GM12878 (cell line): ENCODE measurements around the gene RTN4RL1. TPM values are rescaled to one million over a fixed set of nuclear protein-coding genes. Genes with fewer than 3 reads are reported as not detected.

ENCODE experiments used
- NRF1 ChIP-seq: conservative IDR thresholded peaks from 2 replicates; pipeline ENCODE4 v1.6.1; 2011; ENCODE audit warnings: mild to moderate bottlenecking, low read depth, low read length, improper control_type of control experiment
- SMARCA5 ChIP-seq: fragments of 450-650 bp; IDR thresholded peaks from 2 replicates; pipeline ENCODE4 v1.6.1; 2017; ENCODE audit warnings: mild to moderate bottlenecking
- TAF1 ChIP-seq: IDR thresholded peaks from 2 replicates; pipeline ENCODE4 v1.6.1; 2011; ENCODE audit warnings: mild to moderate bottlenecking, low read depth, low read length, borderline replicate concordance
- polyA plus RNA-seq, 11 experiments: library from polyadenylated mRNA; depleted of rRNA in 4 of 11; unstranded in 6 of 11; stranded (reverse) in 5 of 11; fragments of >200 nt; fragmentation: Nextera tagmentation in 4 of 11; fragmentation: Illumina TruSeq in 1 of 11; extraction: Ambion mirVana in 4 of 11; extraction: Trizol in 1 of 11; gene quantifications; 1 replicate in 1 of 11; 2 replicates in 10 of 11; pipeline versions ENCODE4 v1.2.1 to v1.2.3, GENCODE V29; 2011 to 2016; ENCODE audit warnings: inconsistent platforms in 2 of 11, missing spikeins in 2 of 11, low read depth in 1 of 11
- total RNA-seq, 4 experiments: library from RNA; depleted of rRNA in 3 of 4; stranded (reverse); fragments of >200 nt in 3 of 4; fragmentation: Illumina TruSeq in 1 of 4; extraction: Trizol in 1 of 4; gene quantifications; 2 replicates each; pipeline versions ENCODE4 v1.2.1 to v1.2.3, GENCODE V29; 2013 to 2021
- TF ChIP-seq, protein P1 (sequence below): fragments of 450-650 bp; IDR thresholded peaks from 2 replicates; pipeline ENCODE4 v1.6.1; 2018; ENCODE audit warnings: mild to moderate bottlenecking, low read depth, moderate library complexity; ENCODE audit not compliant: partially characterized antibody
- TF ChIP-seq, protein P2 (sequence below): fragments of 450-650 bp; IDR thresholded peaks from 2 replicates; pipeline ENCODE4 v1.6.1; 2017; ENCODE audit warnings: borderline replicate concordance
- TF ChIP-seq, protein P3 (sequence below): fragments of 450-650 bp; IDR thresholded peaks from 2 replicates; pipeline ENCODE4 v1.6.1; 2016; ENCODE audit warnings: mild to moderate bottlenecking
- TF ChIP-seq, protein P4 (sequence below): IDR thresholded peaks from 2 replicates; pipeline ENCODE4 v1.6.1; 2012; ENCODE audit warnings: low read depth, low read length, improper control_type of control experiment

Gene RTN4RL1
- total and polyA plus RNA-seq, 10 of the 15 experiments (the other 5 are each of a cell fraction or from before 2014, with no cell fraction given), result 0.08 to 0.11 (median 0.10) TPM; not detected in 7

- TF ChIP-seq, protein P1, sequence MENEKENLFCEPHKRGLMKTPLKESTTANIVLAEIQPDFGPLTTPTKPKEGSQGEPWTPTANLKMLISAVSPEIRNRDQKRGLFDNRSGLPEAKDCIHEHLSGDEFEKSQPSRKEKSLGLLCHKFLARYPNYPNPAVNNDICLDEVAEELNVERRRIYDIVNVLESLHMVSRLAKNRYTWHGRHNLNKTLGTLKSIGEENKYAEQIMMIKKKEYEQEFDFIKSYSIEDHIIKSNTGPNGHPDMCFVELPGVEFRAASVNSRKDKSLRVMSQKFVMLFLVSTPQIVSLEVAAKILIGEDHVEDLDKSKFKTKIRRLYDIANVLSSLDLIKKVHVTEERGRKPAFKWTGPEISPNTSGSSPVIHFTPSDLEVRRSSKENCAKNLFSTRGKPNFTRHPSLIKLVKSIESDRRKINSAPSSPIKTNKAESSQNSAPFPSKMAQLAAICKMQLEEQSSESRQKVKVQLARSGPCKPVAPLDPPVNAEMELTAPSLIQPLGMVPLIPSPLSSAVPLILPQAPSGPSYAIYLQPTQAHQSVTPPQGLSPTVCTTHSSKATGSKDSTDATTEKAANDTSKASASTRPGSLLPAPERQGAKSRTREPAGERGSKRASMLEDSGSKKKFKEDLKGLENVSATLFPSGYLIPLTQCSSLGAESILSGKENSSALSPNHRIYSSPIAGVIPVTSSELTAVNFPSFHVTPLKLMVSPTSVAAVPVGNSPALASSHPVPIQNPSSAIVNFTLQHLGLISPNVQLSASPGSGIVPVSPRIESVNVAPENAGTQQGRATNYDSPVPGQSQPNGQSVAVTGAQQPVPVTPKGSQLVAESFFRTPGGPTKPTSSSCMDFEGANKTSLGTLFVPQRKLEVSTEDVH, result no peak
- TF ChIP-seq, protein P2, sequence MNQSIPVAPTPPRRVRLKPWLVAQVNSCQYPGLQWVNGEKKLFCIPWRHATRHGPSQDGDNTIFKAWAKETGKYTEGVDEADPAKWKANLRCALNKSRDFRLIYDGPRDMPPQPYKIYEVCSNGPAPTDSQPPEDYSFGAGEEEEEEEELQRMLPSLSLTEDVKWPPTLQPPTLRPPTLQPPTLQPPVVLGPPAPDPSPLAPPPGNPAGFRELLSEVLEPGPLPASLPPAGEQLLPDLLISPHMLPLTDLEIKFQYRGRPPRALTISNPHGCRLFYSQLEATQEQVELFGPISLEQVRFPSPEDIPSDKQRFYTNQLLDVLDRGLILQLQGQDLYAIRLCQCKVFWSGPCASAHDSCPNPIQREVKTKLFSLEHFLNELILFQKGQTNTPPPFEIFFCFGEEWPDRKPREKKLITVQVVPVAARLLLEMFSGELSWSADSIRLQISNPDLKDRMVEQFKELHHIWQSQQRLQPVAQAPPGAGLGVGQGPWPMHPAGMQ, result no peak
- TF ChIP-seq, protein P3, sequence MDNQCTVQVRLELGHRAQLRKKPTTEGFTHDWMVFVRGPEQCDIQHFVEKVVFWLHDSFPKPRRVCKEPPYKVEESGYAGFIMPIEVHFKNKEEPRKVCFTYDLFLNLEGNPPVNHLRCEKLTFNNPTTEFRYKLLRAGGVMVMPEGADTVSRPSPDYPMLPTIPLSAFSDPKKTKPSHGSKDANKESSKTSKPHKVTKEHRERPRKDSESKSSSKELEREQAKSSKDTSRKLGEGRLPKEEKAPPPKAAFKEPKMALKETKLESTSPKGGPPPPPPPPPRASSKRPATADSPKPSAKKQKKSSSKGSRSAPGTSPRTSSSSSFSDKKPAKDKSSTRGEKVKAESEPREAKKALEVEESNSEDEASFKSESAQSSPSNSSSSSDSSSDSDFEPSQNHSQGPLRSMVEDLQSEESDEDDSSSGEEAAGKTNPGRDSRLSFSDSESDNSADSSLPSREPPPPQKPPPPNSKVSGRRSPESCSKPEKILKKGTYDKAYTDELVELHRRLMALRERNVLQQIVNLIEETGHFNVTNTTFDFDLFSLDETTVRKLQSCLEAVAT, result no peak
- TF ChIP-seq NRF1, result no peak
- no peak for TF ChIP-seq TAF1
- TF ChIP-seq SMARCA5, result no peak
- TF ChIP-seq, protein P4, sequence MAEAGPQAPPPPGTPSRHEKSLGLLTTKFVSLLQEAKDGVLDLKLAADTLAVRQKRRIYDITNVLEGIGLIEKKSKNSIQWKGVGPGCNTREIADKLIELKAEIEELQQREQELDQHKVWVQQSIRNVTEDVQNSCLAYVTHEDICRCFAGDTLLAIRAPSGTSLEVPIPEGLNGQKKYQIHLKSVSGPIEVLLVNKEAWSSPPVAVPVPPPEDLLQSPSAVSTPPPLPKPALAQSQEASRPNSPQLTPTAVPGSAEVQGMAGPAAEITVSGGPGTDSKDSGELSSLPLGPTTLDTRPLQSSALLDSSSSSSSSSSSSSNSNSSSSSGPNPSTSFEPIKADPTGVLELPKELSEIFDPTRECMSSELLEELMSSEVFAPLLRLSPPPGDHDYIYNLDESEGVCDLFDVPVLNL, result no peak
Observed at GRCh38 chr17:1999557-2000251, 25.4 kb downstream of the RTN4RL1 start (continued).
